ENCODE data around the gene MTHFSD.

DNA sequence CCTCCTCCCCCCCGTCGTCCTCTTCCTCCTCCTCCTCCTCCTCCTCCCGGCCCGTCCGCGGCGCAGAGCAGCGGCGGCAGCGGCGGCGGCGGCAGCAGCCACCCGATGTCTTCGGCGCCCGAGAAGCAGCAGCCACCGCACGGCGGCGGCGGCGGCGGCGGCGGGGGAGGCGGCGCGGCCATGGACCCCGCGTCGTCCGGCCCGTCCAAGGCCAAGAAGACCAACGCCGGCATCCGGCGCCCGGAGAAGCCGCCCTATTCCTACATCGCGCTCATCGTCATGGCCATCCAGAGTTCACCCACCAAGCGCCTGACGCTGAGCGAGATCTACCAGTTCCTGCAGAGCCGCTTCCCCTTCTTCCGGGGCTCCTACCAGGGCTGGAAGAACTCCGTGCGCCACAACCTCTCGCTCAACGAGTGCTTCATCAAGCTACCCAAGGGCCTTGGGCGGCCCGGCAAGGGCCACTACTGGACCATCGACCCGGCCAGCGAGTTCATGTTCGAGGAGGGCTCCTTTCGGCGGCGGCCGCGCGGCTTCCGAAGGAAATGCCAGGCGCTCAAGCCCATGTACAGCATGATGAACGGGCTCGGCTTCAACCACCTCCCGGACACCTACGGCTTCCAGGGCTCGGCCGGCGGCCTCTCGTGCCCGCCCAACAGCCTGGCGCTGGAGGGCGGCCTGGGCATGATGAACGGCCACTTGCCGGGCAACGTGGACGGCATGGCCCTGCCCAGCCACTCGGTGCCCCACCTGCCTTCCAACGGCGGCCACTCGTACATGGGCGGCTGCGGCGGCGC, 44.4 kb downstream of the MTHFSD start, which contains the start of gene FOXF1:
- TF ChIP-seq, protein P1, sequence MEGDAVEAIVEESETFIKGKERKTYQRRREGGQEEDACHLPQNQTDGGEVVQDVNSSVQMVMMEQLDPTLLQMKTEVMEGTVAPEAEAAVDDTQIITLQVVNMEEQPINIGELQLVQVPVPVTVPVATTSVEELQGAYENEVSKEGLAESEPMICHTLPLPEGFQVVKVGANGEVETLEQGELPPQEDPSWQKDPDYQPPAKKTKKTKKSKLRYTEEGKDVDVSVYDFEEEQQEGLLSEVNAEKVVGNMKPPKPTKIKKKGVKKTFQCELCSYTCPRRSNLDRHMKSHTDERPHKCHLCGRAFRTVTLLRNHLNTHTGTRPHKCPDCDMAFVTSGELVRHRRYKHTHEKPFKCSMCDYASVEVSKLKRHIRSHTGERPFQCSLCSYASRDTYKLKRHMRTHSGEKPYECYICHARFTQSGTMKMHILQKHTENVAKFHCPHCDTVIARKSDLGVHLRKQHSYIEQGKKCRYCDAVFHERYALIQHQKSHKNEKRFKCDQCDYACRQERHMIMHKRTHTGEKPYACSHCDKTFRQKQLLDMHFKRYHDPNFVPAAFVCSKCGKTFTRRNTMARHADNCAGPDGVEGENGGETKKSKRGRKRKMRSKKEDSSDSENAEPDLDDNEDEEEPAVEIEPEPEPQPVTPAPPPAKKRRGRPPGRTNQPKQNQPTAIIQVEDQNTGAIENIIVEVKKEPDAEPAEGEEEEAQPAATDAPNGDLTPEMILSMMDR (conservative IDR thresholded peaks at IDR 0.05): no peak
- no peak for TF ChIP-seq ZFX (IDR thresholded peaks at IDR 0.05)
